Measurements from ENCODE around the gene SPAG4.

The SPAG4 gene

DNA sequence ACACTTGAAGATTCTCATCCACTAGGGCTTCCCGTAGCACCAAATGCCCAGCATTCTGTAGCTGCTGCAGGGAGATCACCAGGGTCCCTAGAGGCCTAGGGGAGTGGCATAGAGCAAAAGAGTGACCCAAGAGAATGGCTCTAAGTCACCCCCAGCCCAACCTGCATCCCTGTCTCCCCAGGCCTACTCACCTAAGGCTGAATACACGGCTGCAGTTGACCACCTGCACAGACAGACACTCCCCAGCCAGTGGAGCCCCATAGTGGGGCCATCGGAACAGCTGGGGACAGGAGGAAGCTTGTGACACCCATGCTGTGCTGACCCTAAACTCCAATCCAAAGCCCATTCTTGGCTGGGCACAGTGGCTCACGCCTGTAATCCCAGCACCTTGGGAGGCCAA lies 9.5 kb upstream of the SPAG4 start:
- Histone ChIP-seq H3K4me2 (ENCODE audit: insufficient read depth, low read length, poor library complexity, severe bottlenecking) (no peak overlapping the region), H3K4me3 (ENCODE audit: low read length in 2 of 2) (no peak overlapping the region), H3K9me3 (replicated peaks in 1 of 2; ENCODE audit: control insufficient read depth in 2 of 2, insufficient read depth in 1 of 2, low read depth in 1 of 2, low read length in 2 of 2) (peaks cover 0 to 3% of the 10 kb centered on the region in 2 donors), H2AFZ (ENCODE audit: low read length) (no peak overlapping the region), H3K23ac (ENCODE audit: low read depth, low read length, poor library complexity) (no peak overlapping the region), H2BK120ac (ENCODE audit: low read depth, low read length) (no peak overlapping the region), H3K4me1 (ENCODE audit: control insufficient read depth in 2 of 2, insufficient read depth in 1 of 2, low read depth in 1 of 2, low read length in 2 of 2) (peaks cover 2 to 6% of the 10 kb centered on the region in 2 donors), H4K91ac (ENCODE audit: low read depth, low read length, poor library complexity) (no peak overlapping the region), H3K27ac (replicated peaks; ENCODE audit: low read length) (no peak overlapping the region), H3K18ac (ENCODE audit: low read length) (no peak overlapping the region), H2BK15ac (ENCODE audit: low read length) (no peak overlapping the region), H2BK5ac (ENCODE audit: low read length) (no peak overlapping the region), H2AK5ac (ENCODE audit: low read depth, low read length) (no peak overlapping the region), H2BK12ac (ENCODE audit: low read length) (no peak overlapping the region), H3K14ac (ENCODE audit: low read length) (no peak overlapping the region), H3K4ac (ENCODE audit: low read length) (no peak overlapping the region), H3K27me3 (ENCODE audit: control insufficient read depth in 3 of 3, insufficient read depth in 3 of 3, low read depth in 1 of 3, low read length in 3 of 3) (peaks cover 3 to 49% (median 20%) of the 10 kb centered on the region in 3 experiments), H4K8ac (ENCODE audit: low read depth, low read length) (no peak overlapping the region), H3K79me1 (ENCODE audit: low read depth, low read length) (peaks cover 2% of the 10 kb centered on the region), H3K9ac (ENCODE audit: low read depth, low read length, poor library complexity) (no peak overlapping the region), H3K36me3 (replicated peaks in 1 of 2; ENCODE audit: control insufficient read depth in 2 of 2, insufficient read depth in 2 of 2, low read length in 2 of 2) (no peaks in the 10 kb centered on the region)
- DNase-seq (ENCODE audit: low spot score) = no peak
- no CpG with 5 or more reads among the region's 4 CpGs for WGBS, 2 donors (ENCODE audit: extremely low coverage in 2 of 2, insufficient read length in 2 of 2, insufficient replicate concordance in 1 of 2)

DNA sequence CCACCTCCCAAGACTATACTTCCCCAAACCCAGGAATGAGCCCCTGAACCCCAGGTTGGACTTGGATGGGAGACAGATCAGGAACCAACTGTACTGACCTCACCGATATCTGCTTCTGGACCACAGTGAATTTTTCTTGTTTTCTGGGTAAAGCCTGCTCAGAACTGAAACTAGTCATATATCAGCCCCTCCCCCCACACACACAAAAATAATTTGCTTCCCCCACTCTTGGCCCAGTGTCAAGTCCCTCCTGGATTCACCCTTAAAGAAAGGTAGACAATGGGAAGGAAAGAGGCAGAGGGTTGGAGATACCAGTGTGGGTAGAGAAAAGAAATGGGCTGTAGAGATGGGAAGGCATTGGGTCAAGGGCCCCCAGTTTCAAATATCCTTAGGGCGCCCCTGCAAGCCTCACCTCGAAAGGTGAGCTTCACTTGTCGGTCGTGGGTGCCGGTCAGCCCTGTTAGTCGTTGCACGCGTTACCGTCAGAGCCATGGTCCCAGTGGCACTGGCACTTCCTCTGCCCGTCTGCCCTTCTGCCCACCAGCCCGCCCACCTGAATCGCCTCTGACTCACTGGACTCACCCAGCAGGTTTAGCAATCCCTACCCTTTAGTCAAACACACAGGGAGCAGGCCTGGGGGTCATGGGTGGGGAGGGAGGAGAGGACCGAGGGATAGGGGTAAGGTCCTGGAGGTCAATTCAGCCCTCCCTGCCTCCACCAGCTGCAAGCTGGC lies 8.5 kb upstream of the SPAG4 start:
- no peak overlapping the region for H3K27ac ChIP-seq (replicated peaks; ENCODE audit: low read length)
- no peak for DNase-seq (ENCODE audit: low spot score)
- no peaks in the 10 kb centered on the region for H3K36me3 ChIP-seq (replicated peaks in 1 of 2; ENCODE audit: control insufficient read depth in 2 of 2, insufficient read depth in 2 of 2, low read length in 2 of 2)
- peak overlapping the region; percentile 37 for H3K9ac ChIP-seq (ENCODE audit: low read depth, low read length, poor library complexity)
- no peak overlapping the region for H4K91ac ChIP-seq (ENCODE audit: low read depth, low read length, poor library complexity)
- no peak overlapping the region for H3K23ac ChIP-seq (ENCODE audit: low read depth, low read length, poor library complexity)
- H2BK5ac ChIP-seq (ENCODE audit: low read length) = no peak overlapping the region
- H3K4ac ChIP-seq (ENCODE audit: low read length) = peak overlapping the region; percentile 11
- H3K4me2 ChIP-seq (ENCODE audit: insufficient read depth, low read length, poor library complexity, severe bottlenecking) = no peak overlapping the region
- H3K4me1 ChIP-seq (ENCODE audit: control insufficient read depth in 2 of 2, insufficient read depth in 1 of 2, low read depth in 1 of 2, low read length in 2 of 2) = peaks cover 0 to 1% of the 10 kb centered on the region in 2 donors
- H2BK120ac ChIP-seq (ENCODE audit: low read depth, low read length) = no peak overlapping the region
- no peak overlapping the region for H2AFZ ChIP-seq (ENCODE audit: low read length)
- peak overlapping the region; percentile 75 for H3K14ac ChIP-seq (ENCODE audit: low read length)
- H4K8ac ChIP-seq (ENCODE audit: low read depth, low read length) = no peak overlapping the region
- H3K18ac ChIP-seq (ENCODE audit: low read length) = no peak overlapping the region
- H3K9me3 ChIP-seq (replicated peaks in 1 of 2; ENCODE audit: control insufficient read depth in 2 of 2, insufficient read depth in 1 of 2, low read depth in 1 of 2, low read length in 2 of 2) = peaks cover 0 to 2% of the 10 kb centered on the region in 2 donors
- peaks cover 2% of the 10 kb centered on the region for H3K79me1 ChIP-seq (ENCODE audit: low read depth, low read length)
- H2AK5ac ChIP-seq (ENCODE audit: low read depth, low read length) = no peak overlapping the region
- no peak overlapping the region for H2BK12ac ChIP-seq (ENCODE audit: low read length)
- H2BK15ac ChIP-seq (ENCODE audit: low read length) = no peak overlapping the region
- peaks cover 3 to 39% (median 10%) of the 10 kb centered on the region in 3 experiments for H3K27me3 ChIP-seq (ENCODE audit: control insufficient read depth in 3 of 3, insufficient read depth in 3 of 3, low read depth in 1 of 3, low read length in 3 of 3)
- H3K4me3 ChIP-seq (ENCODE audit: low read length in 2 of 2) = no peak overlapping the region
- WGBS, 2 donors (ENCODE audit: extremely low coverage in 2 of 2, insufficient read length in 2 of 2, insufficient replicate concordance in 1 of 2) = no CpG with 5 or more reads among the region's 14 CpGs

DNA sequence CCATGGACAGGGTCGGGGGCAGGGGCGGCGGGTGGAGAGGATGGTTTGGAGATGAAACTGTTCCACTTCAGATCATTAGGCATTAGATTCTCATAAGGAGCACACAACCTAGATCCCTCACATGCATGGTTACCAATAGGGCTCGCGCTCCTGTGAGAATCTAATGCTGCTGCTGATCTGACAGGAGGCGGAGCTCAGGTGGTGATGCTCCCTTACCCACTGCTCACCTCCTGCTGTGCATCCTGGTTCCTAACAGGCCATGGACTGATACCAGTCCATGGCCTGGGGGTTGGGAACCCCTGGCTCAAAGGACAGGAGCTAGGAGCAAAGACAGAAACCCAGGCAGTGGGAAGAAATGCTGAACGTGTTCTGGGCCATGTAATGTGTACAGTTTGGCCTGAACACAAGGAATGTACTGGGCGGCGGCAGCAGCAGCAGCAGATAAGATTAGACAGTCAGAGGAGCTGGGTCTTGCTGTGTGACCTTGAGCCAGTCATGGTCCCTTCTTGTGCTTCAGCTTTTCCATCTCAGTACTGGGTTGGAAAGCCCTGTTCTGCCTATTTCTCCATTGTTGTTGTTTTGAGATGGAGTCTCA lies 4.7 kb upstream of the SPAG4 start:
- Histone ChIP-seq H2BK15ac (ENCODE audit: low read length) (no peak overlapping the region), H3K14ac (ENCODE audit: low read length) (no peak overlapping the region), H3K4me1 (ENCODE audit: control insufficient read depth in 2 of 2, insufficient read depth in 1 of 2, low read depth in 1 of 2, low read length in 2 of 2) (peaks cover 0 to 2% of the 10 kb centered on the region in 2 donors), H3K79me1 (ENCODE audit: low read depth, low read length) (no peaks in the 10 kb centered on the region), H3K36me3 (replicated peaks in 1 of 2; ENCODE audit: control insufficient read depth in 2 of 2, insufficient read depth in 2 of 2, low read length in 2 of 2) (no peaks in the 10 kb centered on the region), H2AK5ac (ENCODE audit: low read depth, low read length) (no peak overlapping the region), H4K8ac (ENCODE audit: low read depth, low read length) (no peak overlapping the region), H2BK5ac (ENCODE audit: low read length) (no peak overlapping the region), H3K23ac (ENCODE audit: low read depth, low read length, poor library complexity) (no peak overlapping the region), H3K4me3 (ENCODE audit: low read length in 2 of 2) (no peak overlapping the region), H3K27me3 (ENCODE audit: control insufficient read depth in 3 of 3, insufficient read depth in 3 of 3, low read depth in 1 of 3, low read length in 3 of 3) (peaks cover 0 to 8% (median 3%) of the 10 kb centered on the region in 3 experiments), H2BK120ac (ENCODE audit: low read depth, low read length) (no peak overlapping the region), H3K4me2 (ENCODE audit: insufficient read depth, low read length, poor library complexity, severe bottlenecking) (no peak overlapping the region), H3K18ac (ENCODE audit: low read length) (no peak overlapping the region), H3K9ac (ENCODE audit: low read depth, low read length, poor library complexity) (no peak overlapping the region), H2AFZ (ENCODE audit: low read length) (no peak overlapping the region), H2BK12ac (ENCODE audit: low read length) (no peak overlapping the region), H3K9me3 (replicated peaks in 1 of 2; ENCODE audit: control insufficient read depth in 2 of 2, insufficient read depth in 1 of 2, low read depth in 1 of 2, low read length in 2 of 2) (no peaks in the 10 kb centered on the region), H3K27ac (replicated peaks; ENCODE audit: low read length) (no peak overlapping the region), H4K91ac (ENCODE audit: low read depth, low read length, poor library complexity) (no peak overlapping the region), H3K4ac (ENCODE audit: low read length) (no peak overlapping the region)
- DNase-seq (ENCODE audit: low spot score) = no peak
- no CpG with 5 or more reads among the region's 9 CpGs for WGBS, 2 donors (ENCODE audit: extremely low coverage in 2 of 2, insufficient read length in 2 of 2, insufficient replicate concordance in 1 of 2)

DNA sequence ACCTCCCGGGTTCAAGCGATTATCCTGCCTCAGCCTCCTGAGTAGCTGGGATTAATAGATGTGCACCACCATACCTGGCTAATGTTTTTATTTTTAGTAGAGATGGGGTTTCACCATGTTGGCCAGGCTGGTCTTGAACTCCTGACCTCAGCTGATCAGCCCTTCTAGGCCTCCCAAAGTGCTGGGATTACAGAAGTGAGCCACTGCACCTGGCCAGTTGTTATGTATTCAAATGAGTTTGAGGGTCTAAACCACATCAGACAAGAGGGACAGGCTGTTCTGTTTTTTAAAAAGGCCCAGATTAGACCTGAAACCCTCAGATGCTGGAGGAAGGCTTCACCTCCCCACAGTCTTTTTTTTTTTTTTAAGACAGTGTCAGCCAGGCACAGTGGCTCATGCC lies 4.1 kb upstream of the SPAG4 start:
- H2BK120ac ChIP-seq (ENCODE audit: low read depth, low read length) = no peak overlapping the region
- no peak overlapping the region for H3K4me3 ChIP-seq (ENCODE audit: low read length in 2 of 2)
- H3K9ac ChIP-seq (ENCODE audit: low read depth, low read length, poor library complexity) = no peak overlapping the region
- no peak overlapping the region for H4K91ac ChIP-seq (ENCODE audit: low read depth, low read length, poor library complexity)
- WGBS, 2 donors (ENCODE audit: extremely low coverage in 2 of 2, insufficient read length in 2 of 2, insufficient replicate concordance in 1 of 2) = no CpG with 5 or more reads among the region's 2 CpGs
- DNase-seq (ENCODE audit: low spot score) = no peak
- no peak overlapping the region for H3K4ac ChIP-seq (ENCODE audit: low read length)
- H2BK15ac ChIP-seq (ENCODE audit: low read length) = no peak overlapping the region
- no peaks in the 10 kb centered on the region for H3K79me1 ChIP-seq (ENCODE audit: low read depth, low read length)
- no peaks in the 10 kb centered on the region for H3K9me3 ChIP-seq (replicated peaks in 1 of 2; ENCODE audit: control insufficient read depth in 2 of 2, insufficient read depth in 1 of 2, low read depth in 1 of 2, low read length in 2 of 2)
- no peak overlapping the region for H3K14ac ChIP-seq (ENCODE audit: low read length)
- H3K27me3 ChIP-seq (ENCODE audit: control insufficient read depth in 3 of 3, insufficient read depth in 3 of 3, low read depth in 1 of 3, low read length in 3 of 3) = peaks cover 0 to 8% (median 3%) of the 10 kb centered on the region in 3 experiments
- H2BK5ac ChIP-seq (ENCODE audit: low read length) = no peak overlapping the region
- peaks cover 0 to 2% of the 10 kb centered on the region in 2 donors for H3K4me1 ChIP-seq (ENCODE audit: control insufficient read depth in 2 of 2, insufficient read depth in 1 of 2, low read depth in 1 of 2, low read length in 2 of 2)
- H3K36me3 ChIP-seq (replicated peaks in 1 of 2; ENCODE audit: control insufficient read depth in 2 of 2, insufficient read depth in 2 of 2, low read length in 2 of 2) = no peaks in the 10 kb centered on the region
- H3K27ac ChIP-seq (replicated peaks; ENCODE audit: low read length) = no peak overlapping the region
- H4K8ac ChIP-seq (ENCODE audit: low read depth, low read length) = no peak overlapping the region
- H3K23ac ChIP-seq (ENCODE audit: low read depth, low read length, poor library complexity) = no peak overlapping the region
- no peak overlapping the region for H2AK5ac ChIP-seq (ENCODE audit: low read depth, low read length)
- H3K18ac ChIP-seq (ENCODE audit: low read length) = no peak overlapping the region
- no peak overlapping the region for H2AFZ ChIP-seq (ENCODE audit: low read length)
- H2BK12ac ChIP-seq (ENCODE audit: low read length) = no peak overlapping the region
- H3K4me2 ChIP-seq (ENCODE audit: insufficient read depth, low read length, poor library complexity, severe bottlenecking) = no peak overlapping the region

All from neuronal stem cell (in vitro differentiated cells).